Kidney (tissue), 14 donors: Measurements from ENCODE around the gene LPIN3. TPM values are rescaled to one million over a fixed set of nuclear protein-coding genes. Genes with fewer than 3 reads are reported as not detected.

Source experiments
- DNase-seq, 5 donors: peaks; one replicate each; pipeline ENCODE4 v3.0.0-alpha.2; 2013 to 2020
- FAIRE-seq: peaks from 2 replicates; lab custom pipeline; 2012; peaks lifted over from hg19 to GRCh38; lab: Jason Lieb, UNC
- H3K27ac ChIP-seq, 2 donors: one replicate each; pipeline ENCODE4 v1.7.0; 2013; ENCODE audit warnings: low read depth in 2 of 2, low read length in 2 of 2, inconsistent platforms in 1 of 2
- H3K27me3 ChIP-seq: one replicate; pipeline ENCODE4 v1.7.1; 2013; ENCODE audit warnings: low read length, inconsistent platforms; ENCODE audit not compliant: control insufficient read depth, insufficient read depth
- H3K36me3 ChIP-seq, 3 donors: one replicate each; pipeline versions ENCODE4 v1.7.0 to v1.7.1; 2013; ENCODE audit warnings: low read length in 3 of 3, control low read depth in 1 of 3, inconsistent platforms in 1 of 3; ENCODE audit not compliant: insufficient read depth in 3 of 3, control insufficient read depth in 2 of 3
- H3K4me1 ChIP-seq, 3 donors: one replicate each; pipeline versions ENCODE4 v1.7.0 to v1.7.1; 2013; ENCODE audit warnings: low read length in 3 of 3, inconsistent platforms in 1 of 3, low read depth in 1 of 3; ENCODE audit not compliant: control insufficient read depth in 2 of 3, insufficient read depth in 2 of 3
- H3K4me3 ChIP-seq, 3 donors: one replicate each; pipeline versions ENCODE4 v1.7.0 to v1.8.1; 2013; ENCODE audit warnings: low read length in 3 of 3, control low read depth in 1 of 3, inconsistent platforms in 1 of 3
- H3K9ac ChIP-seq, 3 donors: one replicate each; pipeline versions ENCODE4 v1.7.0 to v1.7.1; 2013; ENCODE audit warnings: low read length in 3 of 3, control low read depth in 1 of 3, inconsistent platforms in 1 of 3
- H3K9me3 ChIP-seq, 3 donors: one replicate each; pipeline versions ENCODE4 v1.7.0 to v1.7.1; 2013; ENCODE audit warnings: low read length in 3 of 3, control low read depth in 1 of 3, inconsistent platforms in 1 of 3; ENCODE audit not compliant: control insufficient read depth in 2 of 3, insufficient read depth in 1 of 3
- intact Hi-C: fragments of 100-400 bp; cut with DNase I; formaldehyde crosslinking; loops from one replicate; pipeline ENCODE4 v1.11.1; 2022
- polyA plus RNA-seq: library from polyadenylated mRNA; stranded (reverse); fragments of 350-450 nt; fragmentation: Illumina TruSeq; extraction: RNeasy Lipid Tissue Mini Kit (QIAGEN cat#74804); gene quantifications from one replicate; pipeline ENCODE4 v1.2.3, GENCODE V29; 2014; ENCODE audit warnings: low read depth, low replicate concordance; ENCODE audit not compliant: insufficient read depth
- total RNA-seq: library from RNA; stranded (reverse); fragmentation: NEBNext Ultra II Directional; extraction: Animal tissue kit (Norgen Biotek cat#: 25700); gene quantifications from one replicate; pipeline ENCODE4 v1.2.1, GENCODE V29; 2021
- TF ChIP-seq, protein P1 (sequence below): IDR thresholded peaks from 3 replicates; pipeline ENCODE4 v1.5.1; 2012; ENCODE audit warnings: mild to moderate bottlenecking, moderate library complexity, borderline replicate concordance; ENCODE audit not compliant: insufficient read depth; ENCODE audit errors: extremely low read depth
- donor health status: control.
- donor health status: control.
- donor health status: control.
- donor health status: control.
- donor health status: control.
- donor health status: DM: yes; HTN: yes; CAD: no.
- donor health status: Normal renal cell carcinoma (clear cell type).

The LPIN3 gene
- total and polyA plus RNA-seq, 2 donors from 2014 or later, result 29.4 to 31.6 TPM

DNA sequence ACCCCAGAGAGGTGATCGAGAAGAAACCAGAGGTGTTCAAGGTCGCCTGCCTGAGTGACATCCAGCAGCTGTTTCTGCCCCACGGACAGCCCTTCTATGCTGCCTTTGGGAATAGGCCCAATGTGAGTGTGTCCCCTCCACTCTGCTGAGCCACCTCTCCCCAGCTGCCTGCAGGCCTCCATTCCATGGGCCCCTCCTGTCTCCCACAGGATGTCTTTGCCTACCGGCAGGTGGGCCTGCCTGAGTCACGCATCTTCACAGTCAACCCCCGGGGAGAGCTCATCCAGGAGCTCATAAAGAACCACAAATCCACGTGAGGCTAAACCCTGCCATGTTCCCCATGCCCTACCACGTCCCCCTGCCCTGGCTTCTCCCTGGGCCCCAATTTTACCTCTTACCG, 17.6 kb downstream of the LPIN3 start:
- Histone ChIP-seq H3K4me1 (peaks cover 0 to 7% (median 0%) of the 10 kb centered on the region in 3 donors), H3K27me3 (no peaks in the 10 kb centered on the region), H3K36me3 (peaks cover 0 to 23% (median 4%) of the 10 kb centered on the region in 3 donors), H3K4me3 (no peak overlapping the region), H3K9ac (no peak overlapping the region), H3K9me3 (no peaks in the 10 kb centered on the region), H3K27ac (peak overlapping the region in 1 of 2 donors; percentile 32)
- DNase-seq, result no peak
- TF ChIP-seq, protein P1, sequence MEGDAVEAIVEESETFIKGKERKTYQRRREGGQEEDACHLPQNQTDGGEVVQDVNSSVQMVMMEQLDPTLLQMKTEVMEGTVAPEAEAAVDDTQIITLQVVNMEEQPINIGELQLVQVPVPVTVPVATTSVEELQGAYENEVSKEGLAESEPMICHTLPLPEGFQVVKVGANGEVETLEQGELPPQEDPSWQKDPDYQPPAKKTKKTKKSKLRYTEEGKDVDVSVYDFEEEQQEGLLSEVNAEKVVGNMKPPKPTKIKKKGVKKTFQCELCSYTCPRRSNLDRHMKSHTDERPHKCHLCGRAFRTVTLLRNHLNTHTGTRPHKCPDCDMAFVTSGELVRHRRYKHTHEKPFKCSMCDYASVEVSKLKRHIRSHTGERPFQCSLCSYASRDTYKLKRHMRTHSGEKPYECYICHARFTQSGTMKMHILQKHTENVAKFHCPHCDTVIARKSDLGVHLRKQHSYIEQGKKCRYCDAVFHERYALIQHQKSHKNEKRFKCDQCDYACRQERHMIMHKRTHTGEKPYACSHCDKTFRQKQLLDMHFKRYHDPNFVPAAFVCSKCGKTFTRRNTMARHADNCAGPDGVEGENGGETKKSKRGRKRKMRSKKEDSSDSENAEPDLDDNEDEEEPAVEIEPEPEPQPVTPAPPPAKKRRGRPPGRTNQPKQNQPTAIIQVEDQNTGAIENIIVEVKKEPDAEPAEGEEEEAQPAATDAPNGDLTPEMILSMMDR, result no peak
- intact Hi-C loops, result no loop called here
- no peak for FAIRE-seq

DNA sequence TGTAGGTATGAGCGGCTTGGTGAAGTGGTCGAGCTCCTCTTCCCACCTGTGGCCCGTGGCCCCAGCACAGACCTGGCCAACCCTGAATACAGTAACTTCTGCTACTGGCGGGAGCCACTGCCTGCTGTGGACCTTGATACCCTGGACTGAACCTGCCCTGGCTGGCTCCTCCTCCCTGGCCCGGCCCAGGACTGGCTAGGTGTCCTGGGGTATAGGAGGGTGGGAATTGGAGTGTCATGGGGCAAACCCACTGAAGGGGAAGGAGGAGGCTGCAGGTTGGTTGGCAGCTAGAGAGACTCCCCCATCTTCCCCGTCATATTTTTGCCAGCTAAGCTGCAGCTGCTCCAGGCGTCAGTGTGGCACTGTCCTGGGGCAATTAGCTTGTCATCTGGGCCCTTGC, 18.1 kb downstream of the LPIN3 start:
- DNase-seq (peak in 1 of 5 donors; percentile 24), FAIRE-seq (no peak)
- Histone ChIP-seq H3K36me3 (peaks cover 0 to 18% (median 4%) of the 10 kb centered on the region in 3 donors), H3K4me3 (no peak overlapping the region), H3K27ac (peak overlapping the region in 1 of 2 donors; percentile 32), H3K9me3 (no peaks in the 10 kb centered on the region), H3K27me3 (no peaks in the 10 kb centered on the region), H3K4me1 (peaks cover 0 to 7% (median 0%) of the 10 kb centered on the region in 3 donors), H3K9ac (no peak overlapping the region)
- TF ChIP-seq, protein P1, result no peak
- intact Hi-C loops, result no loop called here

DNA sequence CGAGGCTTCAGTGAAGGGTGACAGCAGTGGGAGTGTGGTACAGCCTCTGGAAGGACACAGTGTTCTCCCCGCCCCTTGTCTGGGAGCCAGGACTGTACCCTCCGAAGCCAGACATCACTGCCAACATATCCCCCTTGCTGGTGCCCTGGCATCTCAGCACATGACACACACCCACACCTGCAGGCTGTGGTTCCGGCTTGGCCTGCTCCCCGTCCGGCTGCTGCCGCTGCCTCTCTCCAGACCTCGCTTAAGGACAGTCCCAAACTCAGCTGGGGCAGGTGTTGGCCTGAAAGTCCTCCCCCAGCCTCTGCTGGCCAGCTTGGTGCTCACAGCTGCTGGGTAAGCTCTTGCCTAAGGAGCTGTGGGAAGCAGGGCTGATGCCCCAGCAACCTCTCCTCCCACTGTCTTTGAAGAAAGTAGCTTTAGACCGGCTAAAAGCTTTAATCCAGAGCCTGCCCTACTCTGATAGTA, 19.0 kb downstream of the LPIN3 start:
- intact Hi-C loops, result no loop called here
- H3K27ac ChIP-seq, result no peak overlapping the region
- H3K36me3 ChIP-seq, result peaks cover 0 to 18% (median 4%) of the 10 kb centered on the region in 3 donors
- no peaks in the 10 kb centered on the region for H3K9me3 ChIP-seq
- H3K4me3 ChIP-seq, result no peak overlapping the region
- FAIRE-seq (no peak), DNase-seq (no peak)
- peaks cover 0 to 7% (median 0%) of the 10 kb centered on the region in 3 donors for H3K4me1 ChIP-seq
- no peak overlapping the region for H3K9ac ChIP-seq
- H3K27me3 ChIP-seq, result no peaks in the 10 kb centered on the region
- TF ChIP-seq, protein P1, result no peak
